NB4 (cell line): ENCODE data around the gene FBXO41.

ENCODE experiments used
- CTCF ChIP-seq: IDR thresholded peaks from one replicate; pipeline ENCODE4 v1.5.1; 2012; ENCODE audit warnings: low read depth, low read length
- MAX ChIP-seq: IDR thresholded peaks from 2 replicates; pipeline ENCODE4 v1.6.1; 2011; ENCODE audit warnings: low read depth, low read length

- TF ChIP-seq CTCF (no peak), MAX (no peak)
Observed at GRCh38 chr2:73269686-73270465, 14.4 kb downstream of the FBXO41 start.
